ENCODE data around the gene KPNA1. TPM values are rescaled to one million over a fixed set of nuclear protein-coding genes. Genes with fewer than 3 reads are reported as not detected.
A peak's percentile ranks its signal among the peaks of the same experiment; 100 is the strongest.

Gene KPNA1
- total RNA-seq, 1 experiment from 2014 or later, result 64.3 TPM

DNA sequence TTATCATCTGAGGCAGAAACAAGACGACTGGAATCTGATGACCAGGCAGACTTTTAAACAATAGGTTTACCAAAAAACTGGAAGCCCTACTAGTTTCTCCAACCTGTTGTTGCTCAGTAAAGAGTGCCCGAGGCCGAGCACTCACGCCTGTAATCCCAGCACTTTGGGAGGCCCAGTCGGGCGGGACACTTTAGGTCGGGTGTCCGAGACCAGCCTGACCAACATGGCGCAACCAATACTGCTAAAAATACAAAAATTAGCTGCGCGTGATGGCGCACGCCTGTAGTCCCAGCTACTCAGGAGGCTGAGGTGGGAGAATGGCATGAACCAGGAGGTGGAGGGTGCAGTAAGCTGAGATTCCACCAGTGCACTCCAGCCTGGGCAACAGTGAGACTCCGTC is 97.8 kb downstream of the KPNA1 start:
- CTCF ChIA-PET, result no interaction called here
- Histone ChIP-seq H3K27me3 (ENCODE audit: low read length) (no peaks in the 10 kb centered on the region), H3K4me2 (ENCODE audit: low read length) (peak overlapping the region; percentile 82), H3K4me1 (ENCODE audit: insufficient read depth, low read length) (peaks cover 27% of the 10 kb centered on the region), H3K79me2 (ENCODE audit: low read length) (peaks cover 60% of the 10 kb centered on the region), H3F3A (ENCODE audit: low read length, unreplicated experiment) (no peaks in the 10 kb centered on the region), H3K9me3 (ENCODE audit: low read length) (no peaks in the 10 kb centered on the region), H2AFZ (ENCODE audit: low read length) (peak overlapping the region; percentile 78), H3K9ac (ENCODE audit: low read length) (peak overlapping the region; percentile 91), H3K27ac (ENCODE audit: low read length) (peak overlapping the region; percentile 74), H4K20me1 (ENCODE audit: low read length) (no peaks in the 10 kb centered on the region), H3K36me3 (ENCODE audit: low read depth, low read length) (peaks cover 7% of the 10 kb centered on the region), H3K4me3 (ENCODE audit: low read length) (peak overlapping the region; percentile 75), H3K9me2 (replicated peaks; ENCODE audit: low read length) (no peaks in the 10 kb centered on the region)
- peak; percentile 1 for ATAC-seq
- POLR2A ChIA-PET (ENCODE audit: unreplicated experiment), result interaction anchor here (1.5 kb wide), 1 partner anchor 33 kb away, joined by 14 read pairs; the partner anchor contains the start of gene FAM162A
- DNase-seq, result no peak
- BruUV-seq (replicated peaks), result no TSS peak
- TF ChIP-seq EZH2 (IDR thresholded peaks at IDR 0.05; ENCODE audit: low read length, unreplicated experiment) (no peak), EZH2phosphoT487 (IDR thresholded peaks at IDR 0.05; ENCODE audit: borderline replicate concordance, low read length) (no peak)
- TF ChIP-seq, protein P1, sequence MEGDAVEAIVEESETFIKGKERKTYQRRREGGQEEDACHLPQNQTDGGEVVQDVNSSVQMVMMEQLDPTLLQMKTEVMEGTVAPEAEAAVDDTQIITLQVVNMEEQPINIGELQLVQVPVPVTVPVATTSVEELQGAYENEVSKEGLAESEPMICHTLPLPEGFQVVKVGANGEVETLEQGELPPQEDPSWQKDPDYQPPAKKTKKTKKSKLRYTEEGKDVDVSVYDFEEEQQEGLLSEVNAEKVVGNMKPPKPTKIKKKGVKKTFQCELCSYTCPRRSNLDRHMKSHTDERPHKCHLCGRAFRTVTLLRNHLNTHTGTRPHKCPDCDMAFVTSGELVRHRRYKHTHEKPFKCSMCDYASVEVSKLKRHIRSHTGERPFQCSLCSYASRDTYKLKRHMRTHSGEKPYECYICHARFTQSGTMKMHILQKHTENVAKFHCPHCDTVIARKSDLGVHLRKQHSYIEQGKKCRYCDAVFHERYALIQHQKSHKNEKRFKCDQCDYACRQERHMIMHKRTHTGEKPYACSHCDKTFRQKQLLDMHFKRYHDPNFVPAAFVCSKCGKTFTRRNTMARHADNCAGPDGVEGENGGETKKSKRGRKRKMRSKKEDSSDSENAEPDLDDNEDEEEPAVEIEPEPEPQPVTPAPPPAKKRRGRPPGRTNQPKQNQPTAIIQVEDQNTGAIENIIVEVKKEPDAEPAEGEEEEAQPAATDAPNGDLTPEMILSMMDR (conservative IDR thresholded peaks at IDR 0.05; ENCODE audit: low read depth, low read length), result no peak
- intact Hi-C loops (cut with micrococcal nuclease), result loop anchor here (1.0 kb wide), 2 partner anchors 34 to 871 kb away; partner anchors contain the start of gene MIX23

GRCh38 chr3:122415762-122416654 is 98.7 kb downstream of the KPNA1 start, which contains the start of gene WDR5B:
Gene WDR5B (minus strand): TSS chr3:122416062. CDS start chr3:122415528, 534 bp downstream.
- ChIA-PET CTCF (interaction anchor here (0.9 kb wide), 1 partner anchor 110 kb away, joined by 7 read pairs; no protein-coding TSS in a partner anchor), POLR2A (ENCODE audit: unreplicated experiment) (interaction anchor here (0.5 to 1.5 kb wide), 10 partner anchors 12 to 1617 kb away, joined by 3 to 15 read pairs (median 4); partner anchors contain the start of genes FAM162A, KALRN and PDIA5)
- H3K9me3 ChIP-seq (ENCODE audit: low read length), result no peaks in the 10 kb centered on the region
- intact Hi-C loops (cut with micrococcal nuclease), result loop anchor here (1.0 kb wide), 2 partner anchors 33 to 870 kb away; partner anchors contain the start of gene MIX23
- DNase-seq, result peak; percentile 99
- H3K27me3 ChIP-seq (ENCODE audit: low read length), result no peaks in the 10 kb centered on the region
- H3K9me2 ChIP-seq (replicated peaks; ENCODE audit: low read length), result no peaks in the 10 kb centered on the region
- BruUV-seq (replicated peaks), result TSS peak; percentile 83
- H3K4me3 ChIP-seq (ENCODE audit: low read length), result peak within 1 kb of the TSS; percentile 75
- peak within 1 kb of the TSS; percentile 78 for H2AFZ ChIP-seq (ENCODE audit: low read length)
- peak within 1 kb of the TSS; percentile 74 for H3K27ac ChIP-seq (ENCODE audit: low read length)
- ATAC-seq, result peak; percentile 90
- no peaks in the 10 kb centered on the region for H3F3A ChIP-seq (ENCODE audit: low read length, unreplicated experiment)
- H3K36me3 ChIP-seq (ENCODE audit: low read depth, low read length), result peaks cover 6% of the 10 kb centered on the region
- TF ChIP-seq, protein P1 (conservative IDR thresholded peaks at IDR 0.05; ENCODE audit: low read depth, low read length), result no peak
- H3K4me2 ChIP-seq (ENCODE audit: low read length), result peak within 1 kb of the TSS; percentile 82
- H4K20me1 ChIP-seq (ENCODE audit: low read length), result no peaks in the 10 kb centered on the region
- H3K9ac ChIP-seq (ENCODE audit: low read length), result peak within 1 kb of the TSS; percentile 91
- peaks cover 58% of the 10 kb centered on the region for H3K79me2 ChIP-seq (ENCODE audit: low read length)
- H3K4me1 ChIP-seq (ENCODE audit: insufficient read depth, low read length), result peaks cover 27% of the 10 kb centered on the region

Data from PC-3 (cell line).